GM13976 (cell line): Measurements from ENCODE around the gene HDAC8.
A peak's percentile ranks its signal among the peaks of the same experiment; 100 is the strongest.

ENCODE experiments used
- DNase-seq: peaks from one replicate; pipeline ENCODE4 v3.0.0; 2012; ENCODE audit warnings: low spot score
- CTCF ChIP-seq: IDR thresholded peaks from 2 replicates; pipeline ENCODE4 v1.5.1; 2012; ENCODE audit warnings: borderline replicate concordance, mild to moderate bottlenecking; ENCODE audit not compliant: insufficient read depth; ENCODE audit errors: extremely low read depth, missing control alignments, control extremely low read depth
- in situ Hi-C: fragments of 300-500 bp; cut with MboI; formaldehyde crosslinking; loops from one replicate; pipeline ENCODE4 v1.12.0; 2022; ENCODE audit warnings: low sequenced_read_pairs, mixed read lengths, inconsistent platforms; ENCODE audit not compliant: unreplicated experiment

The HDAC8 gene

GRCh38 chrX:72352786-72353185 lies 219.9 kb downstream of the HDAC8 start:
- in situ Hi-C loops: no loop called here
- DNase-seq: no peak
- no peak for TF ChIP-seq CTCF

- DNase-seq: no peak
- in situ Hi-C loops: no loop called here
- no peak for TF ChIP-seq CTCF
These were observed 220.9 kb downstream of the HDAC8 start for GRCh38 chrX:72351606-72352334.

- in situ Hi-C loops: no loop called here
- peak; percentile 34 for DNase-seq
- no peak for TF ChIP-seq CTCF
These were observed 223.5 kb downstream of the HDAC8 start for GRCh38 chrX:72349190-72349589.

- in situ Hi-C loops: no loop called here
- TF ChIP-seq CTCF: no peak
- no peak for DNase-seq
These were observed 224.2 kb downstream of the HDAC8 start for GRCh38 chrX:72348247-72348979.

- no peak for TF ChIP-seq CTCF
- in situ Hi-C loops: no loop called here
- DNase-seq: no peak
These were observed 225.3 kb downstream of the HDAC8 start for GRCh38 chrX:72347366-72347765.

- TF ChIP-seq CTCF: no peak
- in situ Hi-C loops: no loop called here
- DNase-seq: no peak
These were observed 226.2 kb downstream of the HDAC8 start for GRCh38 chrX:72346302-72346949.
